GM18508 (cell line): ENCODE measurements around the gene LMNTD1.

Source experiments
- ATAC-seq: cut with Tn5 transposase; IDR thresholded peaks from one replicate; pipeline ENCODE4 v1.9.1; 2021; ENCODE audit warnings: moderate number of reproducible peaks; ENCODE audit not compliant: insufficient read depth, unreplicated experiment

Gene LMNTD1

DNA sequence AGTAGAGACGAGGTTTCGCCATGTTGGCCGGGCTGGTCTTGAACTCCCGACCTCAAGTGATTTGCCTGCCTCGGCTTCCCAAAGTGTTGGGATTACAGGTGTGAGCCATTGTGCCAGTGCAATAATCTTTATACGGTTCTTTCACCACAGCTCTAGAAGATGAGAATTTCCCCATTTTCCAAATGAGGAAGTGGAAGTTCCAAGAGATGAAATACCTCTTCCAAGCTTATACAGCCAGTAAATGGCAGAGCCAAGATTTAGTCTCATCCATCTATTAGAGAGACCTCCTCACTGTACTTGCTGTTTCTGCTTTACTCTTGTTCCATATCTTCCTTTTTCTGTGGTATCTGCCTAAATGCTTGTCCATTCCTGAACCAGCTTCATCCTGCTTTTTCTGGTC lies 3.1 kb upstream of the LMNTD1 start:
- ATAC-seq: no peak

DNA sequence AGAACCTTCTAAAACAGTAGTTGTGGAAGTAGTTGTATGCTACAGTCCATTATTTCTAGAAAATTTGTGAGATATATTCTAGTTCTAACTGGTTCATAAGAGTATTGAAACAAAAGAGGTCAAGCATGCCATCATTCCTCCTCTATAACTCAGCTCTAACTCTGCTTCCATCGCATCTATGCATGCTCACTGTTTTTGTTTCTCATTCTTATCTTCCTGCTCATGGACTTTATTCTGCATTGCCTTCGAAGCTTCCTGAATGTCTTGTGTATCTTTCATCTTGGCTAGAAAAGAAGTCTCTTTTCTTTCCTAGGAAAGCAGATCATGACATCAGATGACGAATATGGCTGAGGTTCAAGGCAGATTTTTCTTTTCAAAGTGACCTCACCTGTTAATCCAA lies 402 bp downstream of the LMNTD1 start:
- ATAC-seq: no peak

DNA sequence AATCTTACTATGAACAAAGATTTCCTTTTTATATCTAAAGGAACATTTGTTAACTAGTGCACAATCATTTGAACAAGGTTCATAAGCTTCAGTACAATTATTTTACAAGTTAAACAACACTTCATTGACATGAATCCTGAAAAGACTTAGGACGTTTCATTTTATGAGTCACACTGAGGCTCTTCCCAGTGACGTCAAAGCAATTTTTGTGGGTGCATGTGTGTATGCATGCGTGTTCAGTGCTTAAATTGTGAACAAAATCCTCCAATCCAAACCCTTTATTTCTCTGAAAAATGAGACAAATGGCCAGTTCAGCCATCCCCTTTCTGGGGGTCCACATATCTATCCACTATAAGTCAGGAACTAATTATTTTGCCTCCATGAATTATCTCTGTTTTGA lies 2.9 kb downstream of the LMNTD1 start:
- no peak for ATAC-seq

- ATAC-seq: no peak
Observed at GRCh38 chr12:25549120-25549519, 4.0 kb downstream of the LMNTD1 start.

DNA sequence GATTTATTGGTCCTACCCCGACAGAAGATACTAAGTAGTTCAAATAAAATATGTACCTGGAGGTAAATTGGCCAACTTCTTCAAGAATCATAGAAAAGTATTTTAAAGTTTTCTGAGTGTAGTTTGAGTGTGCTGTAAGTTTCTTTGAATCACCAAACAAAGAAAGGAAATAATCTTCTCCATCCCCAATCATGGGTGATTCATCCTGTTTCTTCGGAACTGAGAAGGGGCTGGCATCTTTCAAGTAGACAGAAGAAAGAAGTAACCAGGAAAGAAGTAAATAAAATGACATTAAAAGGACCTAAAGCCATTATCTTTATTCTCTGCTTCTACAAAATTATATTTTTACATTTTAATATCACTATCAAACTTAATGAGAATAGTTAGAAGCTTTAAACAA lies 6.8 kb downstream of the LMNTD1 start:
- ATAC-seq: no peak

DNA sequence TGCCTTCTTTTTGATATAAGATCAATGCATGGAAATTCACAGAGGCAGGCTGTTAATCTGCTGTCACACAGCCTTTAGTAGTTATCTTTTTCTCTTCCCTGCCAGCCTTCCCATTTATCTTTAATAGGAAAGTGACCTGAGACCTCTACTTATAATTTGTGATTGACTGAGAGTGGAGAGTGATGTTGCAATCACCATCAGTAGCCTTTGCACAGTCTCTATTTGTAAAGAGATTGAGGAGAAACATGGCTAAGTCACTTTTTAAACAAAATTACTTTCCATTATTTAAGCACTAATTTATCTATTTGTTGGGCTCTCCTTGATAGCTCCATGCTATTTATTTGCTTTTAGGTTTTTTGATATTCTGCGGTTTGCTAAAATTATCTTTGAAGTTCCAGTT lies 19.9 kb downstream of the LMNTD1 start:
- no peak for ATAC-seq

DNA sequence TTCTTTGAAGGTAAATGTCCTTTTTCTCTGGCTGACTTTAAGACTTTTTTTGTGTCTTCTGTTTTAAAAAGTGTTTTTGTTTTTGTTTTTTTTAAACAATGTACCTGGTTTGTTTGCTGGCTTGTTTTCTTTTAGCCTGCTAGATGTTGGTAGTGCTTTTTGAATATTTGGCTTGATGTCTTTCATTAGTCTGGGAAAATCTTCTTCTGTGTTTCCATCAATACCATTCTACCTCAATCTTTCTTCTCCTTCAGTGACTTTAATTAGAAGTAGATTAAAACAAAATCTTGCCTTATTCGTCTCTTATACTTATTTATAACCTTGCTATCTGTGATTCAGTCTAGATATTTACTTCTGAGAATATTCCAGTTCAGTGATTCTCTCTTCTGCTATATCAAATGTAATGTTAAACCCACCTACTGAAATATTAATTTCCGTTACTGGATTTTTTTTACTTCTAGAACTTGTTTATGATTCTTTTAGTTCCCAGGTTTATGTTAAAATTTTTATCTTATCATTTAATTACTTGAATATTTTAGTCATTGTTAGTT lies 21.5 kb downstream of the LMNTD1 start:
- ATAC-seq: no peak

GRCh38 chr12:25529738-25530137 lies 23.3 kb downstream of the LMNTD1 start:
- no peak for ATAC-seq

DNA sequence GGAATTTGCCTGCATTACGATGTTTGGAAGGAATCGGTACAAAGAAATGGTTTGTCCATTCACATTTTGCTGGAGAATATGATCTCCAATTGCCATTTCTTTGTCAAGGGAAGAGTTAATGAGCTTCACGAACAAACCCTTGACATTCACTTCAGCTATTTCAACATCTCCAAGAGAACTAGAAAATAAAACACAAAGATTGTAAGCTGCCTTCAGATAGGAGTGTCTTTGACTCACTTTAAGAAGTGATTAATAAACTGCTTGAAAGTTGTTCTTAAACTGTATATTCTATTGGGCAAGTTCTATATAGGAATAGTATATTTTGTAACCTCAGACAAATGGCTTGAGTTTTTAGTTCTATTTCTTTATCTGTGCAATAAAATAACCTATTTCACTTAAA lies 26.3 kb downstream of the LMNTD1 start:
- no peak for ATAC-seq

DNA sequence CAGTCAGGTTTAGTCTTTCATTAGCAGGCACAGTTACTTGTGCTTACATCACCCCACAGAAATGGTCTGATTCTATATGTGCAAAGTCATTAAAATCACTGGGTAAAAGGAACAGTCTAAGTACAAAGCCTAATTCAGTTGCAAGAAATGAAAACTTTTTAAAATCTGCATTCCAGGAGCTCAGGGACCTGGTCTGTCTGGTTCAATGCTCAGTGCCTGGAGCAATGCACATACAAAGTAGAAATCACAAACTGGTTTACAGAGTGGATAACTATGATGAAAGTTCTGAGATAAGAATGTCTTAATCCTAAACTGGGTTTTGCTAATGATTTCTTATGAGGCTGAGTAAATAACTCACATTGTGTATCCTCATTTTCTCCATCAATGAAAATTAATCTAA lies 28.7 kb downstream of the LMNTD1 start:
- ATAC-seq: no peak

GRCh38 chr12:25521625-25522256 lies 31.3 kb downstream of the LMNTD1 start:
- no peak for ATAC-seq

- ATAC-seq: peak; percentile 99
Observed at GRCh38 chr12:25518512-25518911, 34.6 kb downstream of the LMNTD1 start.

DNA sequence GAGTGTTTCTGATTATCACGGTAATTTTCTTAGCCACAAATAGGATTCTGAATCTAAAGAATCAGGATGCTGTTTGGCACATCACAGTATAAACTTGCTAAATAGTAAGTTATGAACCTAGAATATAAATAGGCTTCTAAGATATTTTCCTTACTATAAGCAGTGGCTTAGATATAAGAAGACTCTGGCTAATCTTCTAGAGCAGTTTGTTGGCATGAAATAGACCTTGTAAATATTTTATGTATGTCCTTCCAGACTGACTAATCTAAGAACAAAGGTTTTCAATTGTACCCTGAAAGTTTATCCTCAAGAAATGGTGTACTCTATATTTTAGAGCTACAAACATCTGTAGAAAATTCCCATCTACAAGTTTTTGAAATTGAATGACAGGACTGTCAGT lies 48.3 kb downstream of the LMNTD1 start:
- ATAC-seq: no peak

DNA sequence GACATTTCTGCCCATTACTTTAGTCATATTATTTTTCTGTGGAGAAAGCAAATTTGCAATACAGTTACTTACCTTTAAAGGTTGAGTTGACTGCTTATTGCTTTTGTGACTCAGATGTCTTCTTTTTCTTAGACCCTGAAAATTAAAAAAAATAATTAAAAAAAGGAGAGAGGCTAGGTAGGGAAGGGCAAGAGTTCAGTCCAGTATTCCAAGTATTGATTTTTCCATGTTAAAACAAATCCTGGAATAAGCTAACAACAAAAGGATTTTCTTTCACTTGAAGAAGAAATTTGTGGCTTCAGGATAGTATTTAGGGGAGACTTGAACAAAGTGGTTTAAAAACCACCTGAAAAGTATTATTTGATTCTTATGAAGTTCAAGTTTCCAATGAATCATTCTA lies 49.4 kb downstream of the LMNTD1 start:
- no peak for ATAC-seq

DNA sequence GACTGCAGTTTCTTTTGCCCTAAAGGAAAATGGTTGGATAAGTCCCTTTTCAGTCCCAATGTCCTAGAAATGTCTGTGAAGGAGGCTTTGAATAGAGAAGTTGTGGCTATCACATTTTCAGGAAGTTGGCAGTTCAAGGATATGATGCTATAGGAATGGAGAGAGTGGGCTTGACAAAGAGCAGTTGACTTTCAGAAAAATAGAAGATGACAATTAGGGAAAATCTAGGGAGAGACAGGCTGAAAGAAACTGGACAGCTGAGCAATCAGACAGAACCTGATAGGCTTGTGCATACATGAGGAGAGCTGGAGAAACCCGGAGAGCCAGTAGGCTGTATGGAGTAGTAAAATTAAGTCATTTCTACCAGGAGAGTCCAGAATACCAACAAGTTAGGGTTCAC lies 50.5 kb downstream of the LMNTD1 start:
- no peak for ATAC-seq

- ATAC-seq: no peak
Observed at GRCh38 chr12:25502118-25502517, 51.0 kb downstream of the LMNTD1 start.

DNA sequence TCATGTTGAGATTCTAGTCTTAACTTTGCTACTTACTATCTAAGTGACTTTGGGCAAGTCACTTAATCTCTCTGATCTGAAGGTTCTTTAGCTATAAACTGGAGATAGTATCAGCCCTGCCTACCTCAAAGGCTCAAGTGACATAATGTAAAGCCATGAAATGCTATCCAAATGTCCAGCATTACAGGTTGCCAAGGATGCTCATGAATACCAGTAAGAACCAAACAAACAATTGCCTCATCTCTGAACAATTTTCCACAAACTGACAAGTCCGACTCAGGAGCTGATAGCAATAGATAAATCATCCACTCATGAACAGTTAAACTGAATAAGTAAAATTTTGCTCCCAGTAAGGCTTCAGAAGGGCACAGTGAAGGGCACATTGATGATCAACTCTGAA lies 51.5 kb downstream of the LMNTD1 start:
- no peak for ATAC-seq

DNA sequence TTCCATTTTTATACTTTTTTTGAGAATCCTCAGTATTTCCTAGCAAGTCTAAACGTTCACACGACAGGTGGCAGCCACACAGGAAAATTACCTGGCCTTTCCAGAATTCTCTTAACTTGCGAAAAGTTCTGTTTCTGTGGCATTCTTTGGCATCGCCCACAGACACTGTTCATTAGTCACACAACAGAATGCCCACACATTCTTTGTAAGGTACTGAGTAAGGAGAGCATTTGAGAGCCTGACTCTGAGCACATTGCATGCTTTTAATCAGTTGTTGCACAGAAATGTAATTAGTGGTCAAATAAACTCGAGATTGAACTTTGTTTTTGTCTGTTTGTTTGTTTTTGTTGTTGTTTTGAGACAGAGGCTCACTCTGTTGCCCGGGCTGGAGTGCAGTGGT lies 52.4 kb downstream of the LMNTD1 start:
- no peak for ATAC-seq

DNA sequence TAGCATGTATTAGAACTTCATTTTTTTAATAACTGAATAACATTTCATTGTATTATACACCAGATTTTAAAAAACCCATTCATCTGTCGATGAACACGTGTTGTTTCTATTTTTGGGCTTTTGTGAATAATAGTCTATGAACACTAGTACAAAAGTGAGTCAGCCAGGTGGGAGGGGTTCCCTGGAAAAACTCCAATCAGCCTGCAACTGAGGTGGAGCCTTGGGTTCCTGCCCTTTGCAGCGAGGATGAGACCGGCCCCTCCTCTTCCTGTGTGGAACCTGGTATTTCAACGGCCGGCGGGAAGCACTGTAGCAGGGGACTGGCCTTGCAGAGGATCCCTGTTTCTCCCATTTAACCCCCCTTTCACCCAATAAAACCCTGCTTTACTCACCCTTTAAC lies 56.1 kb downstream of the LMNTD1 start:
- ATAC-seq: no peak

DNA sequence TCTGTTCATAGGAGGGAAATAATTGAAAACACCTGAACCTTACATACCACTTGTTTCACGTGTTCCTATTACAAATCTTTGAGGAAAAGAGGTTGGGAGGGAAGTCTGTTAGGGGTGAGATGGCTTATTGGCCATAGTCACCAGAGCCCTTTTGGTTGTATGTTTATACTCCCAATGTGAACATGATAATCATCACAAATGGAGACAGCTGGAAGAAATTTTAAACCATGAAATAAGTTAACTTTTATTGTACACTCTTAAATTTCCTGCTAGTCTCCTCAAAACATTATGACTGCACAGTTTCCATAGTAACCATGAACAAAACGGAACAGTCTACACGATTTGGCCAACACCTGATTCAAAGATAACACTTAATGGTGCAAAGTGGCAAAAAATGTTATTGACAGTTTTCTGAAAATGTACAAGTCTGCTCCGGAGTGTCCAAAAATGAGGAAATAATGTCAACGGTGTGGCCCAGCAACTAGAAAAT lies 56.9 kb downstream of the LMNTD1 start:
- no peak for ATAC-seq

DNA sequence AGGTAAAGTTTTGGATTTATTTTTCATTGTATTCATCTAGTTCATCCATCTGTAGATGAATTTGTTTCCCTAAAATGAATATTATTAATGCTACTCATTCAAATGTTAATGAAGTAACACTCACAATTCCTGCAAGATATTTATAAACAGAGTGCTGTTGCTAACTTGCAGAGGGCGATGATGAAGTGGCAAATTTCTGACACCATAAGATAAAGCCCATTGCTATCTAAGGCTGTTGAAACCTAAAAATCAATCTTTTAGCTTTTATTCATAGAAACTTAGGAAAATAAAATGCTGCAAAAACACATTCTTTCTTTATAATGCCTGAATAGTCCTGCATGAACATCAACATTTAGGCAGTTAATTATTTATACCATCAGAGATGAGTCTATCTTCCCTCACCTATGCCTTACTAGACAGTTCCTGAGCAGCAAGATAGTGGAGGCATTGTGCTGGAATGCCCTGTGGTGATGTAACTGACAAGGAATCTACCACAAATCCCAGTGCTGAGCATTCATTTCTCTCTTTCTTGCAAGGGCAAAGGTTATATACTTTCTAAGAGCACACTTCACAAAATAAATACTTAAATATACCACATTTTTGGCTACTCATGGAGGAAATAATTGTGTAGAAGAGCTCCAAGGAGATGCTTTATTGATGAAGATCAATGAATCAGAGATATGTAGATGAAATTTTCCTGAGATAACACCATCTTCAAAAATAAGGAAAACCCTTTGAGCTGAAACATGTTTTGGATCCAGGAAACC lies 57.6 kb downstream of the LMNTD1 start:
- ATAC-seq: no peak

DNA sequence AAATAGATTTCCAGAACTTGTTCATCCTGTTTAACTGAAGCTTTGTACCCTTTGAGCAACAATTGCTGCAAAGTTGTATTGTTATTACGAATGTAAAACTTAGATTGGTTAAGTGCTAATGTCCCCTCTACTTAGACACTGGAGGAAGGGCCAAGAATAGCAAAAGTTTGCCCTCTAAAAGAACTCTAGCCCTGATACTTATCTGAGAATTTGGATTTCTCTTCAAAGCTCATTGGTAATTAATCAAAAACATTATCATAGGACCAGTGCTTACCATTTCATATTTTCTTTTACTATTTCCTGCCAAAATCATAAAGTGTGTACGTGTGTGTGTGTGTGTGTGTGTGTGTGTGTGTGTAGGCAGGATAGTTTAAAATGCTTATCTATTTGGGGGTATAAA lies 58.2 kb downstream of the LMNTD1 start:
- no peak for ATAC-seq
